H1 (cell line): Measurements from ENCODE around the gene RPS6KA4. TPM values are rescaled to one million over a fixed set of nuclear protein-coding genes. Genes with fewer than 3 reads are reported as not detected.
A peak's percentile ranks its signal among the peaks of the same experiment; 100 is the strongest.

Experiments used
- CTCF ChIA-PET: fragments of 300-600 bp; sonication (Branson Sonifier 250); formaldehyde crosslinking; loops from one replicate; lab custom pipeline; 2021; ENCODE audit not compliant: partially characterized antibody; lab: Charles Lee
- POLR2A ChIA-PET: fragments of 300-600 bp; sonication (Branson Sonifier 250); formaldehyde crosslinking; loops from one replicate; lab custom pipeline; 2021; ENCODE audit warnings: inconsistent platforms; ENCODE audit not compliant: partially characterized antibody; lab: Charles Lee
- DNase-seq, 2 experiments: peaks; one replicate each; pipeline versions ENCODE4 v3.0.0 to v3.0.0-alpha.2; 2010 to 2022; ENCODE audit warnings: low spot score in 2 of 2, low read depth in 1 of 2, mixed read lengths in 1 of 2
- FAIRE-seq: peaks from 2 replicates; lab custom pipeline; 2011; peaks lifted over from hg19 to GRCh38; lab: Jason Lieb, UNC
- H2AFZ ChIP-seq: 2 replicates; pipeline ENCODE4 v1.8.1; 2012; ENCODE audit warnings: low read length, inconsistent platforms
- H2AK5ac ChIP-seq: 2 replicates; pipeline ENCODE4 v1.6.1; 2013; ENCODE audit warnings: low read depth, low read length
- H2BK120ac ChIP-seq: replicated peaks from 2 replicates; pipeline ENCODE3; 2013; ENCODE audit warnings: low read depth, low read length, inconsistent platforms
- H2BK12ac ChIP-seq: 2 replicates; pipeline ENCODE4 v1.6.1; 2013; ENCODE audit warnings: low read depth, low read length
- H2BK15ac ChIP-seq: 2 replicates; pipeline ENCODE4 v1.6.1; 2013; ENCODE audit warnings: low read length
- H2BK20ac ChIP-seq: 2 replicates; pipeline ENCODE4 v1.6.1; 2013; ENCODE audit warnings: low read length
- H2BK5ac ChIP-seq: 2 replicates; pipeline ENCODE4 v1.6.1; 2013; ENCODE audit warnings: low read depth, low read length
- H3K14ac ChIP-seq: 2 replicates; pipeline ENCODE4 v1.6.1; 2013; ENCODE audit warnings: inconsistent platforms; ENCODE audit not compliant: insufficient read length
- H3K18ac ChIP-seq: 2 replicates; pipeline ENCODE4 v1.6.1; 2013; ENCODE audit warnings: low read length; ENCODE audit errors: extremely low read depth
- H3K23ac ChIP-seq: 2 replicates; pipeline ENCODE4 v1.6.1; 2013; ENCODE audit warnings: inconsistent platforms; ENCODE audit not compliant: insufficient read length
- H3K23me2 ChIP-seq: 2 replicates; pipeline ENCODE4 v1.6.1; 2013; ENCODE audit warnings: low read depth, low read length
- H3K27ac ChIP-seq: 2 replicates; pipeline ENCODE4 v1.6.1; 2011; ENCODE audit warnings: low read depth, low read length, inconsistent platforms
- H3K27me3 ChIP-seq, 4 experiments: replicated peaks in 1 of 4; 1 replicate in 1 of 4; 2 replicates in 3 of 4; pipeline versions ENCODE4 v1.6.1 to v1.8.1; 2011 to 2013; ENCODE audit warnings: low read length in 3 of 4, mild to moderate bottlenecking in 3 of 4, inconsistent platforms in 2 of 4, mixed read lengths in 2 of 4, moderate library complexity in 1 of 4; ENCODE audit not compliant: control insufficient read depth in 3 of 4, insufficient read depth in 3 of 4; ENCODE audit errors: extremely low read depth in 1 of 4
- H3K36me3 ChIP-seq, 4 experiments: 2 replicates each; pipeline versions ENCODE4 v1.6.1 to v1.8.1; 2011 to 2013; ENCODE audit warnings: mild to moderate bottlenecking in 4 of 4, low read length in 3 of 4, moderate library complexity in 2 of 4, control low read depth in 1 of 4, inconsistent platforms in 1 of 4; ENCODE audit not compliant: insufficient read depth in 4 of 4, control insufficient read depth in 2 of 4
- H3K4ac ChIP-seq: replicated peaks from 2 replicates; pipeline ENCODE3; 2013; ENCODE audit warnings: low read length, low read depth, mixed read lengths, inconsistent platforms; ENCODE audit not compliant: insufficient read length
- H3K4me1 ChIP-seq, 4 experiments: replicated peaks in 1 of 4; 1 replicate in 1 of 4; 2 replicates in 3 of 4; pipeline versions ENCODE4 v1.6.1 to v1.8.1; 2011 to 2013; ENCODE audit warnings: low read length in 3 of 4, inconsistent platforms in 2 of 4, mixed read lengths in 1 of 4; ENCODE audit not compliant: insufficient read depth in 4 of 4, control insufficient read depth in 3 of 4
- H3K4me2 ChIP-seq, 2 experiments: 2 replicates each; pipeline versions ENCODE4 v1.6.1 to v1.8.1; 2011 to 2013; ENCODE audit warnings: low read depth in 2 of 2, low read length in 2 of 2, control low read depth in 1 of 2, inconsistent platforms in 1 of 2, mild to moderate bottlenecking in 1 of 2; ENCODE audit not compliant: insufficient read depth in 1 of 2
- H3K4me3 ChIP-seq, 4 experiments: fragments of 200-600, 300-600 bp in 1 of 4; sonication (generic), shearing (Covaris generic), sonication (Bioruptor Twin) in 1 of 4; 2 replicates each; pipeline versions ENCODE4 v1.5.1 to v1.8.1; 2011 to 2016; ENCODE audit warnings: low read length in 4 of 4, low read depth in 3 of 4, control low read depth in 2 of 4, inconsistent platforms in 2 of 4, mild to moderate bottlenecking in 2 of 4, mixed read lengths in 1 of 4, moderate library complexity in 1 of 4; ENCODE audit not compliant: insufficient read depth in 2 of 4; ENCODE audit errors: extremely low read depth in 1 of 4
- H3K56ac ChIP-seq: replicated peaks from 2 replicates; pipeline ENCODE3; 2013; ENCODE audit warnings: low read depth, mild to moderate bottlenecking, mixed read lengths, low read length, inconsistent platforms; ENCODE audit not compliant: insufficient read length
- H3K79me1 ChIP-seq: 2 replicates; pipeline ENCODE4 v1.6.1; 2013; ENCODE audit warnings: low read depth, low read length, control low read depth
- H3K79me2 ChIP-seq, 2 experiments: 2 replicates each; pipeline versions ENCODE4 v1.6.1 to v1.8.1; 2012 to 2013; ENCODE audit warnings: low read length in 2 of 2, mild to moderate bottlenecking in 2 of 2, inconsistent platforms in 1 of 2; ENCODE audit not compliant: insufficient read depth in 2 of 2, control insufficient read depth in 1 of 2
- H3K9ac ChIP-seq, 4 experiments: replicated peaks in 1 of 4; 1 replicate in 1 of 4; 2 replicates in 3 of 4; pipeline versions ENCODE4 v1.6.1 to v1.8.1; 2011 to 2013; ENCODE audit warnings: low read depth in 3 of 4, low read length in 3 of 4, control low read depth in 2 of 4, mild to moderate bottlenecking in 2 of 4, moderate library complexity in 2 of 4, inconsistent platforms in 1 of 4; ENCODE audit errors: extremely low read depth in 1 of 4
- H3K9me3 ChIP-seq, 2 experiments: 2 replicates each; pipeline versions ENCODE4 v1.6.1 to v1.8.1; 2012 to 2013; ENCODE audit warnings: mild to moderate bottlenecking in 2 of 2, moderate library complexity in 2 of 2, control low read depth in 1 of 2, inconsistent platforms in 1 of 2, low read depth in 1 of 2, low read length in 1 of 2, mixed read lengths in 1 of 2; ENCODE audit not compliant: insufficient read depth in 2 of 2
- H4K20me1 ChIP-seq, 2 experiments: replicated peaks in 1 of 2; 2 replicates each; pipeline versions ENCODE3 to v1.8.1; 2011 to 2013; ENCODE audit warnings: inconsistent platforms in 2 of 2, low read length in 2 of 2, mild to moderate bottlenecking in 1 of 2; ENCODE audit not compliant: insufficient read depth in 2 of 2, control insufficient read depth in 1 of 2
- H4K5ac ChIP-seq: 2 replicates; pipeline ENCODE4 v1.6.1; 2013; ENCODE audit warnings: low read length, low read depth, mixed read lengths, inconsistent platforms; ENCODE audit not compliant: insufficient read length
- H4K8ac ChIP-seq: 2 replicates; pipeline ENCODE4 v1.8.0; 2013; ENCODE audit warnings: mild to moderate bottlenecking, moderate library complexity, low read length, inconsistent platforms; ENCODE audit not compliant: insufficient read depth; ENCODE audit errors: extremely low read depth
- H4K91ac ChIP-seq: replicated peaks from 2 replicates; pipeline ENCODE3; 2013; ENCODE audit warnings: low read length, mixed read lengths, inconsistent platforms; ENCODE audit not compliant: insufficient read length
- ASH2L ChIP-seq: fragments of 200-600, 300-600 bp; sonication (generic); IDR thresholded peaks from one replicate; pipeline ENCODE4 v1.7.1; 2017; ENCODE audit warnings: low read length
- ATF3 ChIP-seq: IDR thresholded peaks from 2 replicates; pipeline ENCODE4 v1.6.1; 2011; ENCODE audit warnings: low read depth, mild to moderate bottlenecking, low read length; ENCODE audit not compliant: insufficient read depth
- CBX8 ChIP-seq: fragments of 300-800, 300-1000 bp; sonication (generic); IDR thresholded peaks from 2 replicates; pipeline ENCODE4 v1.7.1; 2016; ENCODE audit warnings: low read depth, low read length, borderline replicate concordance
- FOSL1 ChIP-seq: IDR thresholded peaks from 2 replicates; pipeline ENCODE4 v1.6.1; 2011; ENCODE audit warnings: mild to moderate bottlenecking, low read depth, low read length, moderate library complexity; ENCODE audit not compliant: insufficient read depth
- HDAC6 ChIP-seq: IDR thresholded peaks from one replicate; pipeline ENCODE4 v1.7.1; 2012; ENCODE audit warnings: low read depth, mild to moderate bottlenecking, inconsistent platforms, low read length, moderate library complexity
- JUND ChIP-seq: IDR thresholded peaks from 2 replicates; pipeline ENCODE4 v1.6.1; 2011; ENCODE audit warnings: mild to moderate bottlenecking, improper control_type of control experiment, low read length
- NANOG ChIP-seq: IDR thresholded peaks from 2 replicates; pipeline ENCODE4 v1.6.1; 2011; ENCODE audit warnings: low read length, low read depth, mild to moderate bottlenecking, inconsistent platforms; ENCODE audit not compliant: insufficient read depth, poor library complexity, severe bottlenecking
- SIN3A ChIP-seq, 2 experiments: IDR thresholded peaks in 1 of 2; conservative IDR thresholded peaks in 1 of 2; 2 replicates each; pipeline ENCODE4 v1.6.1; 2011 to 2012; ENCODE audit warnings: low read length in 2 of 2, improper control_type of control experiment in 1 of 2, low read depth in 1 of 2, mild to moderate bottlenecking in 1 of 2
- SIX5 ChIP-seq: IDR thresholded peaks from 2 replicates; pipeline ENCODE4 v1.6.1; 2011; ENCODE audit warnings: mild to moderate bottlenecking, low read depth, low read length
- SP4 ChIP-seq: IDR thresholded peaks from 2 replicates; pipeline ENCODE4 v1.6.1; 2012; ENCODE audit warnings: low read length, inconsistent platforms
- TAF7 ChIP-seq: optimal IDR thresholded peaks from 2 replicates; pipeline ENCODE3; 2011; ENCODE audit warnings: low read depth, mild to moderate bottlenecking, inconsistent platforms, low read length, moderate library complexity, borderline replicate concordance
- WGBS, 2 experiments: shearing (Covaris generic) in 1 of 2; methylation state at CpG; one replicate each; pipeline versions ENCODE4 v1.1.6 to v1.1.7; 2013 to 2015; ENCODE audit warnings: low lambda C conversion rate in 2 of 2, mixed read lengths in 2 of 2, inconsistent platforms in 1 of 2, low coverage in 1 of 2, missing lambda C conversion rate in 1 of 2; ENCODE audit not compliant: insufficient replicate concordance in 2 of 2, insufficient coverage in 1 of 2, insufficient read length in 1 of 2; ENCODE audit errors: extremely low coverage in 1 of 2, missing lambda C conversion rate in 1 of 2; 5-methylcytosine and 5-hydroxymethylcytosine counted together
- polyA plus RNA-seq, 7 experiments: library from polyadenylated mRNA; depleted of rRNA in 3 of 7; stranded (reverse) in 5 of 7; unstranded in 2 of 7; fragments of >200 nt in 5 of 7; fragments of 200-250 nt in 2 of 7; gene quantifications; 1 replicate in 5 of 7; 2 replicates in 1 of 7; 4 replicates in 1 of 7; pipeline versions ENCODE4 v1.2.1 to v1.2.3, GENCODE V29; 2011 to 2013; ENCODE audit warnings: missing spikeins in 2 of 7, mixed read lengths in 2 of 7
- total RNA-seq: library from RNA; stranded (reverse); fragmentation: NEBNext Ultra II Directional; extraction: Animal tissue kit (Norgen Biotek cat#: 25700); gene quantifications from 2 replicates; pipeline ENCODE4 v1.2.1, GENCODE V29; 2021

RPS6KA4 gene
- total and polyA plus RNA-seq, 2 of the 8 experiments (the other 6 are each of a cell fraction or from before 2014, with no cell fraction given), result 8.2 to 12.6 TPM

GRCh38 chr11:64415996-64416728 lies 57.2 kb downstream of the RPS6KA4 start:
- H2BK20ac ChIP-seq, result 0 out of 2 replicates have a peak overlapping the region, but pooled peaks have one; percentile 53
- H3K18ac ChIP-seq, result no peak overlapping the region
- no peaks in the 10 kb centered on the region for H4K20me1 ChIP-seq
- no peak overlapping the region for H4K91ac ChIP-seq
- no peaks in the 10 kb centered on the region for H3K79me2 ChIP-seq
- peaks cover 3 to 7% (median 4%) of the 10 kb centered on the region in 4 experiments; a peak in 5 of 7 replicates for H3K4me1 ChIP-seq
- no peak overlapping the region for H3K23ac ChIP-seq
- DNase-seq (no peak), FAIRE-seq (no peak)
- peak overlapping the region; percentile 66; the same call in 1 of the 2 replicates for H2BK15ac ChIP-seq
- no peak overlapping the region for H3K4me3 ChIP-seq
- H4K5ac ChIP-seq, result no peak overlapping the region
- no peaks in the 10 kb centered on the region for H3K9me3 ChIP-seq
- H3K14ac ChIP-seq, result no peak overlapping the region
- H2BK120ac ChIP-seq, result no peak overlapping the region
- ChIA-PET CTCF (interaction anchor here (0.6 to 1.9 kb wide), 4 partner anchors 20 to 1860 kb away, joined by 3 to 7 read pairs (median 4); no protein-coding TSS in a partner anchor), POLR2A (interaction anchor here (1.4 kb wide), 1 partner anchor 67 kb away, joined by 4 read pairs; no protein-coding TSS in a partner anchor)
- H2BK5ac ChIP-seq, result 0 out of 2 replicates have a peak overlapping the region, but pooled peaks have one; percentile 0
- H2BK12ac ChIP-seq, result peak overlapping the region; percentile 68; the same call in 1 of the 2 replicates
- H3K27ac ChIP-seq, result no peak overlapping the region
- H2AFZ ChIP-seq, result no peak overlapping the region
- H3K79me1 ChIP-seq, result no peaks in the 10 kb centered on the region
- no peak overlapping the region for H3K4ac ChIP-seq
- no peaks in the 10 kb centered on the region for H3K23me2 ChIP-seq
- no peak overlapping the region for H3K9ac ChIP-seq
- peaks cover 0 to 3% (median 0%) of the 10 kb centered on the region in 4 experiments; a peak in 2 of 7 replicates for H3K27me3 ChIP-seq
- peak overlapping the region; percentile 7; the same call in 1 of the 2 replicates for H2AK5ac ChIP-seq
- H3K36me3 ChIP-seq, result no peaks in the 10 kb centered on the region
- H3K4me2 ChIP-seq, result no peak overlapping the region
- H4K8ac ChIP-seq, result peak overlapping the region; percentile 20; the same call in 1 of the 2 replicates
- WGBS, 2 experiments, result 92% methylated on average over 9 of the region's 9 CpGs; no CpG with 5 or more reads in 1 of the 2 experiments
- H3K56ac ChIP-seq, result no peak overlapping the region
- no peak for TF ChIP-seq ASH2L
- TF ChIP-seq ATF3, result no peak
- no peak for TF ChIP-seq NANOG
- no peak for TF ChIP-seq HDAC6
- TF ChIP-seq SIN3A (conservative IDR thresholded peaks at IDR 0.05 in 1 of 2, IDR thresholded peaks at IDR 0.05 in 1 of 2; ENCODE audit: low read depth in 1 of 2, low read length in 2 of 2), result no peak
- no peak for TF ChIP-seq TAF7
- no peak for TF ChIP-seq SP4
- TF ChIP-seq JUND, result no peak
- no peak for TF ChIP-seq SIX5
- no peak for TF ChIP-seq CBX8
- TF ChIP-seq FOSL1, result no peak
